Liver (tissue), 3 donors: Measurements from ENCODE around the gene BTF3L4.
A peak's percentile ranks its signal among the peaks of the same experiment; 100 is the strongest.

ENCODE experiments used
- CTCF ChIP-seq: fragments of 150-350 bp; IDR thresholded peaks from 2 replicates; pipeline ENCODE4 v1.5.1; 2017; ENCODE audit warnings: improper control_type of control experiment, low read depth, low read length; ENCODE audit not compliant: missing input control
- MAX ChIP-seq: IDR thresholded peaks from 2 replicates; pipeline ENCODE4 v1.6.1; 2016; ENCODE audit warnings: antibody characterized with exemption
- SP1 ChIP-seq: IDR thresholded peaks from 2 replicates; pipeline ENCODE4 v1.6.1; 2018; ENCODE audit warnings: antibody characterized with exemption, mild to moderate bottlenecking
- donor health status: healthy.
- donor health status: healthy.

- TF ChIP-seq CTCF: no peak
- TF ChIP-seq MAX: no peak
- TF ChIP-seq SP1: peak; percentile 25
These were observed 27.8 kb upstream of the BTF3L4 start for GRCh38 chr1:52028328-52028727.
